ENCODE data around the gene C3AR1. TPM values are rescaled to one million over a fixed set of nuclear protein-coding genes. Genes with fewer than 3 reads are reported as not detected.

C3AR1 gene
- total RNA-seq, 1 donor from 2014 or later, result 7.3 TPM

DNA sequence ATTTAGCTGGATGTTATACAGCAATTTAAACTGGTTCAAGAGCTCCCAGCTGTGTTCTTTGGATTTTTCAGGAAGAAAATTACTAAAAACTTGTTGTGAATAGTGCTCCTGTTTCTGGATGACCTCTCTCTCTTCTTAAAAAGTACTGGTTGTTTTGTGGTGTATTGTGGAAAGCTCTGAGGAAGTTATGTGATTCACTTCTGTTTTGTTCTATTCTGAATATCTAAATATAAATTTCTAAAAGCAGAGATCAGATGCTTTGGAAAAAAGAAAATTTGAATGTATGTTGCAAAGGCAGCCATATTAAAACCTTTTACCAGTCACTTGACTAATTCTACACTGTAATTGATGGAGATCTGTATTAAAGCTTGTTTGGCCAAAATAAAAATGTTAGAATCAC is 3.4 kb upstream of the C3AR1 start:
- ATAC-seq (ENCODE audit: poor library complexity), result no peak
- intact Hi-C loops (cut with DNase I), result no loop called here
- DNase-seq, result no peak

DNA sequence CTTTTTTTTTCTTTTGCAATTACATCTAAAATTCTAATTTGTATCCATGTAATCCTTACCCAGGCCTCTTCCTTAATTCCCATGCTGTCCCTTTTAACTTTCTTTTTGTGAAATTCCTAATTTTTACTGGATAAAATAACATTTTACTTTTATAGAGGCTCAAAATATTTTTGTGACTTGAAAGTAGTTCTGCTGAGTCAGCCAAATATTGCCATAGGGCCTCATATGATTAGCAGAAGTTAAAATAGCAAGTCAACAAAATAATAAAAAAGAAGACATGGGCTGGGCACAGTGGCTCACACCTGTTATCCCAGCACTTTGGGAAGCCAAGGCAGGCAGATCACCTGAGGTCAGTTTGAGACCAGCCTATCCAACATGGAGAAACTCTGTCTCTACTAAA is 2.0 kb downstream of the C3AR1 start:
- intact Hi-C loops (cut with DNase I), result no loop called here
- DNase-seq, result no peak

DNA sequence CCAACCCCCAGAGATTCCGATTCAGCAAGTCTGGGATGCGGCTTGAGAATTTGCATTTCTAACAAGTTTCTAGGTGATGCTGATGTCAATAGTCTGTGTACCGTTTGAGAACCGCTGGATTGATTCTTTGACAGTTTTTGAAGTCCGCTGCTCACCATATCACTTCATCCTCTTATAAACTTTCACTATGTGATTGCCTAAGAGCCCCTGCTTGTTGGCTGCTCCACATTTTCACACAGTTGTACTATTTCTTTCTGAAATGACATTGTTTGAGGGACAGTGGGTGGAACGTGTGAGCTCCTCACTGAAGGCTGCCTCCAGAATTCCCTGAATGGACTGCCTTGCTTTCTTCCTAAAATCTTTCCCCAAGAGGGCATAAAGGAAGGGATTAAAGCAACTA is 7.7 kb downstream of the C3AR1 start:
- no peak for ATAC-seq (ENCODE audit: poor library complexity)
- intact Hi-C loops (cut with DNase I), result no loop called here

More for the DNA sequence above, 2.0 kb downstream of the C3AR1 start:
- ATAC-seq (ENCODE audit: poor library complexity), result no peak

DNA sequence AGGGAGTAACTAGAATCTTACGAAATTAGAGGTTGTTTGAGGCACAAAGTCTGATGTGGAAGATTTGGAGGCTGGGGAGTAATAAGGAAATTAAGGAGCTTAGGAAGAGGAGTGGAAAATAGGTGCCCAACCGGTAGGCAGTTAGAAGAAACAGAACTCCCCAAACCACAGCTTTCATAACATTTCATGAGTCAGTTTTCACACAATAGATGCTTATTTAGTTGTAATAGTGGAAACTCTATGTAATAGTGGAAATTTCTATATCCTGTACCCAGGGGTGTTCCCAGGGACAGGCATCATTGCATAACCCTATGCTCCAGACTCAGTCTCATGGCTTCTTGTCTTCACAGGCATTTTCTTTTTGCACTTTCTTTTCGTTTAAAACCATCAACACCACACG is 8.3 kb downstream of the C3AR1 start:
- intact Hi-C loops (cut with DNase I), result no loop called here
- ATAC-seq (ENCODE audit: poor library complexity), result peak; percentile 63
- DNase-seq, result no peak

More for the DNA sequence above, 7.7 kb downstream of the C3AR1 start:
- DNase-seq, result no peak

DNA sequence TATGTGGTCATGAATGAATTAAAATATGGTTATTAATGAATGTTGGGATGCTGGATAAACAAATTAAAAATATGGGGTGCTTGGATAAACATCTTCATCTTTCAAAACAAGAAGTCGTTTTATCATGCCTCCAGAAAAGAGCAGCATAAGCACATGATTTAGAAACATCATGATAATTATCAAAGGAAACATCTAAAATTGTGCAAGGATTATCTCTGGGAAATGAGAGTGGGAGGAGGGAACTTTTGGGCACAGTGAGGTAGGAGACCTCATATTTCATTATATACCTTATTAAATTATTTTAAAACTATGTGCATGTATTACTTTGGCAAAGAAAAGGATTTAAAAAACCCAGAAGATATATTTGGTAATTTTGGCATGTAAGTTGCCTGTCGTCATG is 8.9 kb downstream of the C3AR1 start:
- no peak for ATAC-seq (ENCODE audit: poor library complexity)
- DNase-seq, result no peak
- intact Hi-C loops (cut with DNase I), result no loop called here

DNA sequence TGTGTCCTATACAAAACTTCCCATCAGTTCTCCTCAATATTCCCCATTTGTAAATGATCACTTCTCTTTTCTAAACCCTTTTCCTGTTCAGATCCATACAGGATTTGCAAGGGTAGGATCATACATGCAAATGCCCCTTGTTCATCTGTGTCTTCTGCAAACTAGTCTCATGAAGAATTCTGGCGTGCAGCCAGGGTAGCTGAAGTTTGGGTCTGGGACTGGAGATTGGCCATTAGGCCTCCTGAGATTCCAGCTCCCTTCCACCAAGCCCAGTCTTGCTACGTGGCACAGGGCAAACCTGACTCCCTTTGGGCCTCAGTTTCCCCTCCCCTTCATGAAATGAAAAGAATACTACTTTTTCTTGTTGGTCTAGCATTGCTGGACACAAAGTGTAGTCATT is 11.3 kb downstream of the C3AR1 start:
- no peak for DNase-seq
- intact Hi-C loops (cut with DNase I), result no loop called here
- ATAC-seq (ENCODE audit: poor library complexity), result no peak

DNA sequence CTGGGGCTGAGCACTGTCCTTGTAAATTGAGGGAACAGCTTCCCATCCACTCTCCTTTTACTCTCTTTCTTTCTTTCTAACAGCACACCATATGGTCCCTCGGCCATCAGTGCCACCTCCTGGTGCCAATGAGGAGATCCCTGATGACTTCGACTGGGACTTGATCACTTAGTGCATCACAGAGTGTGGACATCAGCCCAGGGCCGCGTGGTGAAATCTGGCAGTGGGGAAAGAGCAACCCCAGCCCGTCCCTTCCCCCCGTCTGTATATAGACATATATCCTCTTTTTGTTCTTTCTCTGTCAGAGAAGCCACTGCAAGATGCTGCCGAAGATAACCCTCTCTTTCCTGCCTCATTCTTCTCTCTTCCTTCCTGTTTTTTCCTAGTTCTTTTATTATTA is 13.5 kb downstream of the C3AR1 start:
- peak; percentile 54 for ATAC-seq (ENCODE audit: poor library complexity)
- DNase-seq, result peak; percentile 77
- intact Hi-C loops (cut with DNase I), result no loop called here

DNA sequence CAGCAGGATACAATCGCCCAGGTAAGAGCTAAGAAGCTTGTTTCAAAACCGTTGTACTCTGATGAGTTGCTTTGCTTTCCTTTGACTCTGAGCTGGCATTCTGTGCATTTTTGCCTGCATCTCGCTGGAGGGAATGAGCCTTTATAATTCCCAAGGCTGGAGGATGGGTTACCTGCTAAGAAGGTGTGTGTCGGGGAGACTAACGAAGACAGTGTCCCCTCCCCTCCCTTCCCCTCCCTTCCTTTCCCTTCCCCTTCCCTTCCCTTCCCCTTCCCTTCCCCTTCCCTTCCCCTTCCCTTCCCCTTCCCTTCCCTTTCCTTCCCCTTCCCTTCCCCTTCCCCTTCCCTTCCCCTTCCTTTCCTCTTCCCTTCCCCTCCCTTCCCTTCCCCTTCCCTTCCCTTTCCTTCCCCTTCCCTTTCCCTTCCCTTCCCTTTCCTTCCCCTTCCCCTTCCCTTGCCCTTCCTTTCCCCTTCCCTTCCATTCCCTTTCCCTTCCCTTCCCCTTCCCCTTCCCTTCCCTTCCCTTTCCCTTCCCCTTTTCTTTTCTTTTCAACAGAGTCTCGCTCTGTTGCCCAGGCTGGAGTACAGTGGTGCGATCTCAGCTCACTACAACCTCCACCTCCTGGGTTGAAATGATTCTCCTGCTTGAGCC is 15.4 kb downstream of the C3AR1 start:
- ATAC-seq (ENCODE audit: poor library complexity) (no peak), DNase-seq (no peak)
- intact Hi-C loops (cut with DNase I), result no loop called here

DNA sequence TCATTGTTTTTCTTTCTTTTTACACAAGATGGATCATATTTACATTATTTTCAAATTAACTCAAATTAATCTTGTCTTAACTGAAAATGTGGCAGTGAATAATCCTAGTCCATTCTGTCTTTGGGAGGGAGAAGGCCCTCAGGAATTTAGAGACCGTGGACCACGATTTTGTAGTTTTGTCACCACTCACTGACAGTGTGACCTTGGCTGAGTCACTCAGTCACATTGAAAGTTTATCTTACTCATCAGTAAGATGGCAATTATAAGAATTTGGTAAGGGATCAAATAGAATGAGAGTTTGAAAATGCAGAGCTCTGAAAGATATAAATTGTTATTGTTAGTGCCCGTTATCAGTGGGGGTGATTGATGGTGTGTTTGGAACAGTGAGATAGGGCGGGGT is 17.3 kb downstream of the C3AR1 start:
- ATAC-seq (ENCODE audit: poor library complexity) (no peak), DNase-seq (no peak)
- intact Hi-C loops (cut with DNase I), result no loop called here

DNA sequence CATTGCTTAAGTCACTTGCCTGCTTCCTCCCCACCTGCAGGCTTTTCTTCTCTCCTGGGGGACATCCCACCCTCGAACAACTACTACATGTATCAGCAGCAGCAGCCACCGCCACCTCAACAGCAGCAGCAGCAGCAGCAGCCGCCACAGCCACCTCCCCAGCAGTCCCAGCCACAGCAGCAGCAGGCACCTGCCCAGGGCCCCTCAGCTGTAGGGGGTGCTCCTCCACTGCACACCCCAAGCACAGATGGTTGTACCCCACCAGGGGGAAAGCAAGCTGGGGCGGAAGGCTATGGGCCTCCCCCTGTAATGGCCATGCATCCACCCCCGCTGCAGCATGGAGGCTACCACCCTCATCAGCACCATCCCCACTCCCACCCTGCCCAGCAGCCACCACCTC is 18.3 kb downstream of the C3AR1 start:
- ATAC-seq (ENCODE audit: poor library complexity) (no peak), DNase-seq (no peak)
- intact Hi-C loops (cut with DNase I), result no loop called here

DNA sequence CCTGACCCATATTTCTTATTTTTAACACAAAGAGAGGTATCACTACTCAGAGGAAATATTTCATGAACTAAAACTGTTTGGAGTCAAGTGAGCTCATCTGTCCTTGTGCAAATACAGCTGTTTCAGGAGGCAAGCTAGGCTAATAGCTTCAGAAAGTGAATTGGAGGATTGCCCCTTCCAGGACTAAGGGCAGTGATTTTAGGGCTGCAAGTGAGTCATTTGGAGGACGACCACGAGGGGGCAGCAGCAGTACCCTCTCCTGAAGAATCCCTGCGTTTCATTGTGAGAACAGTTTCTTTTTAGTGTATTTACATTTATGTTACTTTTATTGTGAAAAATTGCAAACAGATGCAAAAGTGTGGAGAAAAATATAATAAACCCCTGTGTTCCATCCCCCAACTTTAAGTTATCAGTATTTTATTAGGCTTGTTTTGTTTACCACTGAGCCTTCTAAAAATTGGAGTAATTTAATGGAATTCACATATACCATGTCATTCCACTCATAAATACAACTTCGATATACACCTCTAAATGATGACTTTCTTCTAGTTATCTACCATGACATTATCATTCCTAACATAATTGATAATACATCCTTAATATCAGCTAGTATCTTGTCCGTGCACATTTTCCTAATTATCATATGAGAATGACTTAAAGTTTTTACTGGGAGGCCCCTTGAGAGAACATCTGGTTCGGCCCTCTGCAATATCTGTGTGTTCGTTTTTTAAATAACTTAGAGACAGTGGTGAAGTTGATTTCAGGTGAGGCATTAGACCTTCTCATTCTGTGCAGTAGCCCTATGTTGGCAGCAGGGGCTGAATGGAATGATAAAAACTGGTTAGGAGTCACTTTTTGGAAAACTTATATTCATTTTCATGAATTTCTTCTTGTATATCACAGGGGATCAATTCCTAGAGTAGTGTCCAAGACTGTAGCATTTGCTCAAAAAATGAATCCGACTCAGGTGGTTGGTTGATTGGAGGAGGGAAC is 19.9 kb downstream of the C3AR1 start:
- peak; percentile 83 for ATAC-seq (ENCODE audit: poor library complexity)
- intact Hi-C loops (cut with DNase I), result no loop called here

DNA sequence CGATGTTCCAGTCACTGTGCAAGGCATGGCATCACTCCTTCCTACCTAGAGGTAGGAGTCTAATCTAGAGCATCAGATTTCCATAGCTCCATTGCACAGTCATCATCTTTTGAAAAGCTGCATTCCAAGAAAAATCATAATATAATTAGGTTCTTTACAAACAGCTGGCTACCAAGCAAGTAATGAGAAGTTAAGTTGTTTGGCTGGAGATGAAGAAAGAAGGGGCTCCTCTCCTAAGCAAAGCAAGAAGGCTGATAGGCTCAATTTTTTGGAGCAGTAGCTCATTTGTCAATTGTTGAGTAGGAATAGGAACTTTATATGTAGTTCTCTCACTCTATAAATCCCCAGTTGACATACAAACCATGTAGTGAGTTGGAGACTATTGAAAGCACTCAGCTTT is 25.4 kb downstream of the C3AR1 start:
- intact Hi-C loops (cut with DNase I), result no loop called here
- no peak for DNase-seq
- ATAC-seq (ENCODE audit: poor library complexity), result no peak

More for the DNA sequence above, 19.9 kb downstream of the C3AR1 start:
- DNase-seq, result peak; percentile 87

DNA sequence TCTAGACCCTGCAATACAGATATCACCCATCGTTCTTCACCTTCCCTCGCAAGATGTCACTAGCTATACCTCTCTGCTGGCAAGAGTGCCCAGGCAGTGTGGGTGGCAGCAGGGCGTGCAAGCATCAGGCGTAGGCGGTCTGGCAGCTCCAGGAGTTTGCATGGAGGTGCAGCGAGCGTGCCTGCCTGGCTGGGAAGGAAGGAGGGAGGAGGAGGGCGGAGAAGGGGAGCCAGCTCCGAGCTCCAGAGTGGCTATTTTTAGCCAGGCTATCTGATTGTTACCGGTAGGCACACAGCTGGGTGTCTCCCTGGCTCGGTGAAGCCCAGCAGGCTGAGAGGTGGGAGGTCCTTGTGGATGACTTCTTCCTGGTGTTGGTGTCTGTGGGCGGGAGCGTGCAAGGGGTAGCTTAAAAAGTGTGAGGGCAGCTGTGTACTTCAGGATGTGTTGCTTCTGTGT is 27.5 kb downstream of the C3AR1 start:
- ATAC-seq (ENCODE audit: poor library complexity) (peak; percentile 89), DNase-seq (peak; percentile 71)
- intact Hi-C loops (cut with DNase I), result loop anchor here (10.0 kb wide), 1 partner anchor 104 kb away; the partner anchor contains the start of gene SLC2A3

DNA sequence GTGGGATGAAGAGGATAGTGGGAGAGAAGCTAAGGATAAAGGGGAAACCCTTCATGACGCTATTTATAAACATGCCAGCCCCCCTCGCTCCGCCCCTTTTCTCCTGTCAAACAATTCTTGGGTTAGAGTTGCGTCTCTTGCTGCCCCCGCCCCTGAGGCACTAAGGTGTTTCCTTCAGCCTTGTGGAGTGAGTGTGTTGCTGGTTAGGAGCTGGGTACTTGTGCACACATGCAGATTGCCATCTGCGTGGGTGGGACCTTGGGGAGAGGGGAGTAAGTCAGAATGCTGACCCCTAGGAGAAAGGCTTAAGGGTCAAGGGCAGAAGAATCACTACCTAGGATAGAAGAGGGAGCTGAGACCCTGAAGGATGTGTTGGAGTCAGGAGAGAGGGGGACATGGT is 28.2 kb downstream of the C3AR1 start:
- ATAC-seq (ENCODE audit: poor library complexity) (no peak), DNase-seq (no peak)
- intact Hi-C loops (cut with DNase I), result loop anchor here (10.0 kb wide), 1 partner anchor 103 kb away; the partner anchor contains the start of gene SLC2A3

DNA sequence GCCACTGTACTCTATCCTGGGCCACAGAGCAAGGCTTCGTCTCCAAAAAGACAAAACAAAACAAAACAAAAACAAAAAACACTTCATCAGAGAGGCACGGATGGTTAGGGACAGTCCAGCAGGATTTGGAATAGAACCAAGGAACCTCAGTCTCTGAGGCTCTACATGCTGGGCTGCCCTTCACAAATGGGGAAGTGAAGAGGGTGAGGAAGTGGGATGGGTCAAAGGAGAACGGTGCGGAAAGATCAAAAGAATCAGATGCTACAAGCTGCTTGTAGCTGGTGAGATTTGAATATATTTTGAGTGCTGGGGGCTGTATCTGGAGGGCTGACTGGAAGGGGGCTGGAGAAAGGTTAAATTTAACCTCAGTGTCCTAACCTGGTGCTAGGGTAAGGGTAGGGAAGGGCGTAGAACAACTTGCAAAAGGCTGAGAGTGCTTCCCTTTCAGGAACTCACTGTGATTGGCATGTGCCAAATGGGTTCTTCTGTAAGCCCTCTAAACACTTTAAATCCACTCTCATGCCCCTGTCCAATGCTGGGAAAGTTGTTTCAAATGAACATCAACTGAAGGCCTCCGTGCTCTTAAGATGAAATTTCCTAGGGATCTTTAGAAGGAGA is 29.0 kb downstream of the C3AR1 start:
- DNase-seq (no peak), ATAC-seq (ENCODE audit: poor library complexity) (no peak)
- intact Hi-C loops (cut with DNase I), result loop anchor here (10.0 kb wide), 1 partner anchor 102 kb away; the partner anchor contains the start of gene SLC2A3

DNA sequence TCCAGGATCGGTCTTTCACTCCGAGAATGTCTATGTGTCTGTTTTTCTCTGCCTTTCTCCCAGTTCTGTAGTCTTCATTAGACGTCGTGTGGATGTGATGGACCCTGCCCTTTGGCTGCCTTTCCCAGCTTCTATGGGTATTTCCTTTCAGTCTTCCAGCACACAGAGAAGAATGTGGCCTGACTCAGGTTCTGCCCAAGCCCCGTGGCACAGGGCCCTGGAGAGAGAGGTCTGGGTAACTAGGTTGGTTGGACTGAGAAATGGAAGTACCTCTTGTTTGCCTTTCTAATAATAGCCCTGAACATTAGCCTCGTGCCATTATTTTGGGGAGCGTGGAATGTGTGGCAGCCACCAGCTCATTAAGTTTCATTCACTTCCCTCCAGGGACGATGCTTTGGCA is 29.8 kb downstream of the C3AR1 start:
- ATAC-seq (ENCODE audit: poor library complexity), result peak; percentile 36

DNA sequence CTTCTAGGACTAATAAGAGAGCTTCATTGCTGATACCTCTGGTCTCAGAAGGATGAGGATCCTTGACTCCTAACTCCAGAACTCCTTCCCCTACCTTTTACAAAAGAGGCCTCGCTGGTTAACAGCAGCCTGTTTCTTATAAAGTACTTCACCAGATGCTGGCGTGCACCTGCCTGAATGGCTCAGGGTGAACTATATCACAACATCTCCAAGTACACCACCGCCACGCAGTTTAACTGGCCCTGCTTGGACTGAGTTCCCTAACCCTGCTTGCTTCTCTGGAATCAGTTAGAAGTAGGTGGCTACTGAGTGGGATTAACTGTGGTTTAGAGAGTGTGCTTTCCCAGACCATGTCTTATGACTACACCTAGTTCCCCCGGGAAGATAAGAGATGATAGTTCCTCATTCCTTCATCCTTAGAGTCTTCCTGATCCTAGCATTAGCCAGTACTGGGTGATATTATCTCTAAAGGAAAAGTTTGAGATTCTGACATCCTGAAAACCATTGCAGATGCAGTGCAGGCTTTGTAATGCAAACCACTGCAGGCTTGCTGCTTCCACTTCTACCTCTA is 30.6 kb downstream of the C3AR1 start:
- DNase-seq, result no peak
- no peak for ATAC-seq (ENCODE audit: poor library complexity)
- intact Hi-C loops (cut with DNase I), result loop anchor here (10.0 kb wide), 1 partner anchor 101 kb away; the partner anchor contains the start of gene SLC2A3

More for the DNA sequence above, 29.8 kb downstream of the C3AR1 start:
- intact Hi-C loops (cut with DNase I), result loop anchor here (10.0 kb wide), 1 partner anchor 102 kb away; the partner anchor contains the start of gene SLC2A3
- peak; percentile 67 for DNase-seq

DNA sequence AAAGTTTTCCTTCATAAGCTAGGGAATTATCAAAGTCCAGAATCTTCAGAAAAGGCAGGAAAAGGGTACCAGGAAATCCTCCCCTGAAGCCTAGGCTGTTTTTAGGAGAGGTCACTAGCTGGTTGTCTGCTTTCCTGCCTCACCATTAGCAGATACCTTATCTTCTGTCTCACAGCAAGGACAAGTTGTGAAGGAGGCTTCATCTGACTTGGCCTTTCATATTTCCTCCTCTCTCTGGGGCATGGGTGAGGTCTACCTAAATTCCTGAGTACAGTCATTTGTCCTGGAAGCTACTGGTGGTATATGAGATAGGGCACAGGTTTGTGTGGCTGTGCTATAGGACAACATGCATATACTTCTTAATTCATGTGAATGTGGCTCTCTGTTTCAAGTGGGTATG is 31.4 kb downstream of the C3AR1 start:
- no peak for DNase-seq
- intact Hi-C loops (cut with DNase I), result loop anchor here (10.0 kb wide), 1 partner anchor 100 kb away; the partner anchor contains the start of gene SLC2A3
- ATAC-seq (ENCODE audit: poor library complexity), result no peak
